DND-41 (cell line): Measurements from ENCODE around the gene ITPRIPL2.

Source experiments
- EZH2 ChIP-seq: IDR thresholded peaks from 3 replicates; pipeline ENCODE4 v1.6.1; 2012; ENCODE audit warnings: borderline replicate concordance, low read depth, mild to moderate bottlenecking, moderate library complexity, low read length, inconsistent platforms; ENCODE audit not compliant: severe bottlenecking
- TF ChIP-seq, protein P1 (sequence below): IDR thresholded peaks from 2 replicates; pipeline ENCODE4 v1.5.1; 2012; ENCODE audit warnings: borderline replicate concordance, low read length, moderate library complexity, mild to moderate bottlenecking; ENCODE audit not compliant: poor library complexity, severe bottlenecking; ENCODE audit errors: extremely low read depth

DNA sequence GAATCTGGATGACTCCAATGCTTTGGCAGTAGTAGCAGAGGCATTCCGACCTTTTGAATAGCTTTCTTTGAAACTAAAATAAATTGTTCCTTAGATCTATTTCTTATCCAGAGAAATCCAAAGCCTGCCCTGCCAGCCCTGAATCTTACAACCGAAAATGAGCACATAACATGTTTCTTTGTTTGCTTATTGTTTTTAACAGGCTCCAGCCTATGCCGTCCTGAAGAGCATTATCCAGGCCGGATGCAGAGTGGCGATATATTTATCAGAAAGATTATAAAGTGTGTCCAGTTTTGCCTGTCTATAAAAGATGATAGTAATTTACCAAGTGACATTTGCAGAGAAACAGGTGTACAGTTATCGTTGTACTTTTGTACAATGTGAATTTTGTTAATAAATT is 35.9 kb upstream of the ITPRIPL2 start:
- TF ChIP-seq, protein P1, sequence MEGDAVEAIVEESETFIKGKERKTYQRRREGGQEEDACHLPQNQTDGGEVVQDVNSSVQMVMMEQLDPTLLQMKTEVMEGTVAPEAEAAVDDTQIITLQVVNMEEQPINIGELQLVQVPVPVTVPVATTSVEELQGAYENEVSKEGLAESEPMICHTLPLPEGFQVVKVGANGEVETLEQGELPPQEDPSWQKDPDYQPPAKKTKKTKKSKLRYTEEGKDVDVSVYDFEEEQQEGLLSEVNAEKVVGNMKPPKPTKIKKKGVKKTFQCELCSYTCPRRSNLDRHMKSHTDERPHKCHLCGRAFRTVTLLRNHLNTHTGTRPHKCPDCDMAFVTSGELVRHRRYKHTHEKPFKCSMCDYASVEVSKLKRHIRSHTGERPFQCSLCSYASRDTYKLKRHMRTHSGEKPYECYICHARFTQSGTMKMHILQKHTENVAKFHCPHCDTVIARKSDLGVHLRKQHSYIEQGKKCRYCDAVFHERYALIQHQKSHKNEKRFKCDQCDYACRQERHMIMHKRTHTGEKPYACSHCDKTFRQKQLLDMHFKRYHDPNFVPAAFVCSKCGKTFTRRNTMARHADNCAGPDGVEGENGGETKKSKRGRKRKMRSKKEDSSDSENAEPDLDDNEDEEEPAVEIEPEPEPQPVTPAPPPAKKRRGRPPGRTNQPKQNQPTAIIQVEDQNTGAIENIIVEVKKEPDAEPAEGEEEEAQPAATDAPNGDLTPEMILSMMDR: no peak
- TF ChIP-seq EZH2: no peak
